SK-N-SH (cell line): Measurements from ENCODE around the gene GPC5. TPM values are rescaled to one million over a fixed set of nuclear protein-coding genes. Genes with fewer than 3 reads are reported as not detected.

ENCODE experiments used
- CTCF ChIA-PET: fragments of 300-600, 350-600 bp; formaldehyde crosslinking; extraction: SDS; loops from one replicate; lab custom pipeline; 2021; lab: Yijun Ruan, JAX
- POLR2A ChIA-PET: fragments of 350-600 bp; sonication (Branson Sonifier 250); formaldehyde crosslinking; extraction: SDS; loops from one replicate; lab custom pipeline; 2020; ENCODE audit warnings: antibody characterized with exemption, inconsistent platforms; lab: Yijun Ruan, JAX
- DNase-seq: peaks from one replicate; pipeline ENCODE4 v3.0.0; 2012
- H2AFZ ChIP-seq: fragments of 200-600 bp; sonication (generic); 2 replicates; pipeline ENCODE4 v1.8.1; 2016; ENCODE audit warnings: antibody characterized with exemption, mild to moderate bottlenecking, low read depth
- H3F3A ChIP-seq: fragments of 200-600 bp; sonication (generic); replicated peaks from 2 replicates; pipeline ENCODE3; 2016; ENCODE audit warnings: antibody characterized with exemption, mild to moderate bottlenecking; ENCODE audit not compliant: insufficient read depth
- H3K27ac ChIP-seq, 2 experiments: fragments of 200-500 bp in 1 of 2; fragments of 200-600 bp in 1 of 2; sonication (Bioruptor generic) in 1 of 2; sonication (generic), shearing (Covaris generic) in 1 of 2; 2 replicates each; pipeline versions ENCODE4 v1.5.1 to v1.6.1; 2014 to 2016; ENCODE audit warnings: low read depth in 2 of 2, inconsistent platforms in 1 of 2, low read length in 1 of 2, mild to moderate bottlenecking in 1 of 2, mixed read lengths in 1 of 2
- H3K27me3 ChIP-seq: fragments of 200-600 bp; sonication (generic), shearing (Covaris generic); 2 replicates; pipeline ENCODE4 v1.6.1; 2016; ENCODE audit warnings: mixed run types; ENCODE audit not compliant: insufficient read depth
- H3K36me3 ChIP-seq, 2 experiments: fragments of 200-500 bp in 1 of 2; fragments of 200-600 bp in 1 of 2; sonication (Bioruptor generic) in 1 of 2; sonication (generic) in 1 of 2; replicated peaks in 1 of 2; 2 replicates each; pipeline versions ENCODE3 to v1.5.1; 2014 to 2016; ENCODE audit warnings: low read length in 1 of 2, mild to moderate bottlenecking in 1 of 2; ENCODE audit not compliant: insufficient read depth in 2 of 2, control insufficient read depth in 1 of 2
- H3K4me1 ChIP-seq, 2 experiments: fragments of 200-500 bp in 1 of 2; fragments of 200-600 bp in 1 of 2; sonication (Bioruptor generic) in 1 of 2; sonication (generic), shearing (Covaris generic) in 1 of 2; 2 replicates each; pipeline versions ENCODE4 v1.5.1 to v1.6.1; 2014 to 2016; ENCODE audit warnings: low read depth in 1 of 2, low read length in 1 of 2, mixed run types in 1 of 2; ENCODE audit not compliant: insufficient read depth in 2 of 2, control insufficient read depth in 1 of 2
- H3K4me2 ChIP-seq: fragments of 200-600 bp; sonication (generic), shearing (Covaris generic); 2 replicates; pipeline ENCODE4 v1.6.1; 2017; ENCODE audit warnings: mixed run types
- H3K4me3 ChIP-seq, 2 experiments: fragments of 200-500 bp in 1 of 2; fragments of 200-600 bp in 1 of 2; sonication (Bioruptor generic) in 1 of 2; sonication (generic), shearing (Covaris generic) in 1 of 2; 2 replicates each; pipeline versions ENCODE4 v1.5.1 to v1.8.1; 2014 to 2016; ENCODE audit warnings: low read depth in 2 of 2, inconsistent platforms in 1 of 2, low read length in 1 of 2, mild to moderate bottlenecking in 1 of 2, mixed read lengths in 1 of 2, moderate library complexity in 1 of 2
- H3K79me2 ChIP-seq: fragments of 200-600 bp; sonication (generic); 2 replicates; pipeline ENCODE4 v1.8.1; 2017; ENCODE audit warnings: mild to moderate bottlenecking; ENCODE audit not compliant: insufficient read depth
- H3K9ac ChIP-seq: fragments of 200-600 bp; sonication (generic); 2 replicates; pipeline ENCODE4 v1.6.1; 2017; ENCODE audit warnings: mixed run types
- H3K9me2 ChIP-seq: fragments of 200-600 bp; sonication (generic); 2 replicates; pipeline ENCODE4 v1.6.1; 2017; ENCODE audit warnings: mixed run types
- H3K9me3 ChIP-seq: fragments of 200-600 bp; sonication (generic); 2 replicates; pipeline ENCODE4 v1.6.1; 2017; ENCODE audit warnings: mixed run types, mild to moderate bottlenecking, moderate library complexity
- H4K20me1 ChIP-seq: fragments of 200-600 bp; sonication (generic); 2 replicates; pipeline ENCODE4 v1.6.1; 2017; ENCODE audit warnings: mild to moderate bottlenecking, mixed run types; ENCODE audit not compliant: insufficient read depth
- CHD2 ChIP-seq: fragments of 150-350 bp; IDR thresholded peaks from 2 replicates; pipeline ENCODE4 v1.6.1; 2018; ENCODE audit warnings: low read length; ENCODE audit not compliant: partially characterized antibody
- ELF1 ChIP-seq: IDR thresholded peaks from 2 replicates; pipeline ENCODE4 v1.4.0; 2012
- FOSL2 ChIP-seq: IDR thresholded peaks from 2 replicates; pipeline ENCODE4 v1.4.0; 2012; ENCODE audit warnings: low read depth, mild to moderate bottlenecking, moderate library complexity, borderline replicate concordance
- FOXJ3 ChIP-seq: sonication (generic); formaldehyde crosslinking; IDR thresholded peaks from 2 replicates; pipeline ENCODE4 v1.5.1; 2020; ENCODE audit warnings: mild to moderate bottlenecking, missing genetic modification reagents
- GABPA ChIP-seq: IDR thresholded peaks from 2 replicates; pipeline ENCODE4 v1.4.0; 2012; ENCODE audit warnings: low read depth, mild to moderate bottlenecking
- GATA2 ChIP-seq: sonication (generic); formaldehyde crosslinking; IDR thresholded peaks from 2 replicates; pipeline ENCODE4 v1.5.0; 2020; ENCODE audit warnings: mild to moderate bottlenecking, missing genetic modification reagents
- MAX ChIP-seq: IDR thresholded peaks from 2 replicates; pipeline ENCODE4 v1.4.0; 2012; ENCODE audit warnings: low read depth
- MEF2A ChIP-seq: IDR thresholded peaks from 2 replicates; pipeline ENCODE4 v1.4.0; 2012; ENCODE audit warnings: low read depth, borderline replicate concordance
- NFIC ChIP-seq: IDR thresholded peaks from 2 replicates; pipeline ENCODE4 v1.4.0; 2012; ENCODE audit warnings: borderline replicate concordance
- PBX3 ChIP-seq: IDR thresholded peaks from 2 replicates; pipeline ENCODE4; 2012
- POLR2AphosphoS5 ChIP-seq: IDR thresholded peaks from 2 replicates; pipeline ENCODE4 v1.6.1; 2012; ENCODE audit warnings: low read depth, low read length
- RAD21 ChIP-seq: IDR thresholded peaks from 2 replicates; pipeline ENCODE4 v1.6.1; 2012; ENCODE audit warnings: mild to moderate bottlenecking, low read length
- RCOR1 ChIP-seq: fragments of 150-350 bp; IDR thresholded peaks from 2 replicates; pipeline ENCODE4 v1.6.1; 2017; ENCODE audit warnings: antibody characterized with exemption, low read length
- RFX5 ChIP-seq: IDR thresholded peaks from 2 replicates; pipeline ENCODE4 v1.6.1; 2012; ENCODE audit warnings: mild to moderate bottlenecking, improper control_type of control experiment, low read length
- SIN3A ChIP-seq: IDR thresholded peaks from 2 replicates; pipeline ENCODE4 v1.6.1; 2012; ENCODE audit warnings: low read depth, mild to moderate bottlenecking, low read length, moderate library complexity, borderline replicate concordance
- SMC3 ChIP-seq: IDR thresholded peaks from 2 replicates; pipeline ENCODE4 v1.6.1; 2012; ENCODE audit warnings: low read depth, low read length, improper control_type of control experiment
- TCF12 ChIP-seq: IDR thresholded peaks from 2 replicates; pipeline ENCODE4 v1.4.0; 2012
- USF2 ChIP-seq: fragments of 150-350 bp; IDR thresholded peaks from 2 replicates; pipeline ENCODE4 v1.6.1; 2017; ENCODE audit warnings: antibody characterized with exemption, low read length, low read depth, borderline replicate concordance
- YY1 ChIP-seq: IDR thresholded peaks from 2 replicates; pipeline ENCODE4 v1.4.0; 2012; ENCODE audit warnings: low read depth, mild to moderate bottlenecking
- ZBTB33 ChIP-seq: IDR thresholded peaks from 2 replicates; pipeline ENCODE4 v1.4.0; 2012; ENCODE audit warnings: low read depth, borderline replicate concordance
- WGBS: methylation state at CpG from one replicate; pipeline ENCODE4 v1.1.6; 2017; ENCODE audit warnings: low lambda C conversion rate; 5-methylcytosine and 5-hydroxymethylcytosine counted together
- polyA plus RNA-seq, 3 experiments: library from polyadenylated mRNA; depleted of rRNA; stranded (reverse); fragments of >200 nt; gene quantifications; 2 replicates each; pipeline ENCODE4 v1.2.3, GENCODE V29; 2012

GPC5 gene
- polyA plus RNA-seq, 1 of the 3 experiments (the other 2 are of a cell fraction): 0.03 TPM

- H3K79me2 ChIP-seq: no peaks in the 10 kb centered on the region
- H2AFZ ChIP-seq: no peak overlapping the region
- H3K4me3 ChIP-seq: no peak overlapping the region
- H3K9me2 ChIP-seq: no peaks in the 10 kb centered on the region
- no peaks in the 10 kb centered on the region for H4K20me1 ChIP-seq
- H3F3A ChIP-seq: peaks cover 5% of the 10 kb centered on the region
- POLR2A ChIA-PET: no interaction called here
- no peak for DNase-seq
- H3K9ac ChIP-seq: no peak overlapping the region
- CTCF ChIA-PET: no interaction called here
- TF ChIP-seq POLR2AphosphoS5: no peak
- TF ChIP-seq USF2: no peak
- no peak for TF ChIP-seq CHD2
- no peak for TF ChIP-seq SMC3
- TF ChIP-seq MAX: no peak
- TF ChIP-seq GATA2: no peak
- no peak for TF ChIP-seq GABPA
- TF ChIP-seq YY1: no peak
- no peak for TF ChIP-seq RAD21
- TF ChIP-seq PBX3: 0 out of 2 replicates have a peak, but pooled peaks have one; percentile 25
- no peak for TF ChIP-seq RFX5
- no peak for TF ChIP-seq NFIC
- TF ChIP-seq FOSL2: 0 out of 2 replicates have a peak, but pooled peaks have one; percentile 43
- TF ChIP-seq RCOR1: no peak
- no peak for TF ChIP-seq ELF1
- no peak for TF ChIP-seq TCF12
- no peak for TF ChIP-seq SIN3A
- H3K9me3 ChIP-seq: no peaks in the 10 kb centered on the region
- no peaks in the 10 kb centered on the region for H3K27me3 ChIP-seq
- no peaks in the 10 kb centered on the region for H3K36me3 ChIP-seq
- H3K27ac ChIP-seq: no peak overlapping the region
- 57% methylated on average over 1 of the region's 1 CpG for WGBS
- H3K4me2 ChIP-seq: no peak overlapping the region
- no peaks in the 10 kb centered on the region; a peak in 1 of 4 replicates for H3K4me1 ChIP-seq
These were observed 1405.9 kb downstream of the GPC5 start for GRCh38 chr13:92804346-92804745.

- DNase-seq: no peak
These were observed 1406.5 kb downstream of the GPC5 start for GRCh38 chr13:92804926-92805325.

More at GRCh38 chr13:92804926-92805325, 1406.5 kb downstream of the GPC5 start:
- no peaks in the 10 kb centered on the region for H3K36me3 ChIP-seq
- H3K4me2 ChIP-seq: no peak overlapping the region
- no peaks in the 10 kb centered on the region for H3K27me3 ChIP-seq
- WGBS: 68% methylated on average over 2 of the region's 2 CpGs
- ChIA-PET CTCF (no interaction called here), POLR2A (no interaction called here)
- no peaks in the 10 kb centered on the region for H4K20me1 ChIP-seq
- no peaks in the 10 kb centered on the region for H3K79me2 ChIP-seq
- H3K4me1 ChIP-seq: no peaks in the 10 kb centered on the region; a peak in 1 of 4 replicates
- no peak overlapping the region for H3K9ac ChIP-seq
- no peaks in the 10 kb centered on the region for H3K9me2 ChIP-seq
- H3K4me3 ChIP-seq: no peak overlapping the region
- H3K9me3 ChIP-seq: no peaks in the 10 kb centered on the region
- no peak overlapping the region for H3K27ac ChIP-seq
- TF ChIP-seq YY1: no peak
- no peak for TF ChIP-seq ZBTB33
- no peak for TF ChIP-seq ELF1
- no peak for TF ChIP-seq FOXJ3 (CRISPR knock-in tag)
- TF ChIP-seq MEF2A: no peak
- no peak for TF ChIP-seq RFX5
- TF ChIP-seq NFIC: no peak
- peaks cover 5% of the 10 kb centered on the region for H3F3A ChIP-seq
- 0 out of 2 replicates have a peak overlapping the region, but pooled peaks have one; percentile 33 for H2AFZ ChIP-seq
